ENCODE data around the gene SLAMF8. TPM values are rescaled to one million over a fixed set of nuclear protein-coding genes. Genes with fewer than 3 reads are reported as not detected.

The SLAMF8 gene
- total and polyA plus RNA-seq, 9 donors, result 0.43 to 8.4 (median 0.73) TPM

- DNase-seq, result no peak
- H3K27me3 ChIP-seq, result no peaks in the 10 kb centered on the region
- 90 to 96% (median 94%) methylated on average over 6 of the region's 6 CpGs for WGBS, 3 donors
- intact Hi-C loops (cut with DNase I), result no loop called here
- H3K27ac ChIP-seq, result no peak overlapping the region
- no peaks in the 10 kb centered on the region for H3K4me1 ChIP-seq (ENCODE audit: insufficient read depth)
- TF ChIP-seq, protein P1, sequence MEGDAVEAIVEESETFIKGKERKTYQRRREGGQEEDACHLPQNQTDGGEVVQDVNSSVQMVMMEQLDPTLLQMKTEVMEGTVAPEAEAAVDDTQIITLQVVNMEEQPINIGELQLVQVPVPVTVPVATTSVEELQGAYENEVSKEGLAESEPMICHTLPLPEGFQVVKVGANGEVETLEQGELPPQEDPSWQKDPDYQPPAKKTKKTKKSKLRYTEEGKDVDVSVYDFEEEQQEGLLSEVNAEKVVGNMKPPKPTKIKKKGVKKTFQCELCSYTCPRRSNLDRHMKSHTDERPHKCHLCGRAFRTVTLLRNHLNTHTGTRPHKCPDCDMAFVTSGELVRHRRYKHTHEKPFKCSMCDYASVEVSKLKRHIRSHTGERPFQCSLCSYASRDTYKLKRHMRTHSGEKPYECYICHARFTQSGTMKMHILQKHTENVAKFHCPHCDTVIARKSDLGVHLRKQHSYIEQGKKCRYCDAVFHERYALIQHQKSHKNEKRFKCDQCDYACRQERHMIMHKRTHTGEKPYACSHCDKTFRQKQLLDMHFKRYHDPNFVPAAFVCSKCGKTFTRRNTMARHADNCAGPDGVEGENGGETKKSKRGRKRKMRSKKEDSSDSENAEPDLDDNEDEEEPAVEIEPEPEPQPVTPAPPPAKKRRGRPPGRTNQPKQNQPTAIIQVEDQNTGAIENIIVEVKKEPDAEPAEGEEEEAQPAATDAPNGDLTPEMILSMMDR (IDR thresholded peaks at IDR 0.05), result no peak
- TF ChIP-seq POLR2A (IDR thresholded peaks at IDR 0.05), result no peak
- TF ChIP-seq EP300 (IDR thresholded peaks at IDR 0.05), result no peak
- H3K9me3 ChIP-seq, result no peaks in the 10 kb centered on the region
- H3K4me3 ChIP-seq, result no peak overlapping the region
- H3K36me3 ChIP-seq, result no peaks in the 10 kb centered on the region
Observed at GRCh38 chr1:159877695-159878444, 51.2 kb downstream of the SLAMF8 start.

DNA sequence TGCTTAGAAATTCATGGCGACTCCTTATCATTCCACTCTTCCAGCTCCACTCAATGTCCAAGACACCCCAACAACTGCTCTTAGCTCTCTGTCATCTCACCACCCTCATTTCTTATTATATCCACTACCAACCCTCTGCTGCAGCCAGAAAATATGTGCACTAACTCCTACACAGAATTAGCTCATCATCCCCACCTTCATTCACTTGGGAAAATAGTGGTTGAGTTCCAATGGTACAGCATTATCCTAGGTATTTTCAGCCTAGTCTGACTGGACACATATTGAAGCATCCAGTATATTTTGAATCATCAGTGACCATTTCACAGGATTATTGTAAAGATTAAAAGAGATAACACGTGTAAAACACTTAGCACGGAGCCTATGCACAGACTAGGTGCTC, 52.5 kb downstream of the SLAMF8 start:
- 71 to 79% (median 72%) methylated on average over 3 of the region's 3 CpGs for WGBS, 3 donors
- H3K27ac ChIP-seq, result no peak overlapping the region
- H3K36me3 ChIP-seq, result no peaks in the 10 kb centered on the region
- TF ChIP-seq, protein P1 (IDR thresholded peaks at IDR 0.05), result no peak
- TF ChIP-seq EP300 (IDR thresholded peaks at IDR 0.05) (no peak), POLR2A (IDR thresholded peaks at IDR 0.05) (no peak)
- H3K4me3 ChIP-seq, result no peak overlapping the region
- H3K27me3 ChIP-seq, result no peaks in the 10 kb centered on the region
- intact Hi-C loops (cut with DNase I), result no loop called here
- H3K9me3 ChIP-seq, result no peaks in the 10 kb centered on the region
- DNase-seq, result no peak
- no peaks in the 10 kb centered on the region for H3K4me1 ChIP-seq (ENCODE audit: insufficient read depth)

DNA sequence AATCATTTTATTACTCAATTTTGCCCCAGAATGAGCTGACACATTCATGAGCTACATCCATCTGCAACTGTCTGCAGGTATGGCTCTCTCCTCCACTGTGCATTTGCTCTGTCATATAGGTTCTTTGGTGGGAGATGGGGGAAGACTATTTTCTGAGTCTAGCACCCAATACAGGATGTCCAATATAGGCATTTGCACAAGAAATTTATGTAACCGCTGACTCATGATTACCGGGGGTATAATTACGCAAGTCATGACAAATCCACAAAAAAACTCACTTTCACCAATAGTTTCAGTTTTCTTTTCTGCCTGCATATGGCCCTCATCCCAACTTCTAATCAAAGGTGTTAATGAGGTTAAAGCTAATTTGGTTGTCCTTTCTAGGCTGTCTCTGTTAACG, 53.3 kb downstream of the SLAMF8 start:
- H3K4me3 ChIP-seq, result no peak overlapping the region
- intact Hi-C loops (cut with DNase I), result no loop called here
- H3K4me1 ChIP-seq (ENCODE audit: insufficient read depth), result no peaks in the 10 kb centered on the region
- no peaks in the 10 kb centered on the region for H3K27me3 ChIP-seq
- TF ChIP-seq, protein P1 (IDR thresholded peaks at IDR 0.05), result no peak
- TF ChIP-seq POLR2A (IDR thresholded peaks at IDR 0.05) (no peak), EP300 (IDR thresholded peaks at IDR 0.05) (no peak)
- no peaks in the 10 kb centered on the region for H3K9me3 ChIP-seq
- 84 to 89% (median 88%) methylated on average over 4 of the region's 4 CpGs for WGBS, 3 donors
- no peaks in the 10 kb centered on the region for H3K36me3 ChIP-seq
- H3K27ac ChIP-seq, result no peak overlapping the region
- DNase-seq, result no peak

- no peak overlapping the region for H3K27ac ChIP-seq
- no peaks in the 10 kb centered on the region for H3K36me3 ChIP-seq
- no peak for DNase-seq
- H3K4me1 ChIP-seq (ENCODE audit: insufficient read depth), result no peaks in the 10 kb centered on the region
- H3K4me3 ChIP-seq, result no peak overlapping the region
- intact Hi-C loops (cut with DNase I), result no loop called here
- 92 to 96% (median 95%) methylated on average over 3 of the region's 3 CpGs for WGBS, 3 donors
- TF ChIP-seq POLR2A (IDR thresholded peaks at IDR 0.05) (no peak), EP300 (IDR thresholded peaks at IDR 0.05) (no peak)
- TF ChIP-seq, protein P1 (IDR thresholded peaks at IDR 0.05), result no peak
- no peaks in the 10 kb centered on the region for H3K27me3 ChIP-seq
- no peaks in the 10 kb centered on the region for H3K9me3 ChIP-seq
Observed at GRCh38 chr1:159880430-159880829, 53.8 kb downstream of the SLAMF8 start.

Measured in ovary (tissue), 9 donors.